ENCODE results near the gene CEP290.
"Not testable (repeated sequence)": the region's sequence is repeated elsewhere in the genome, so short reads cannot be mapped to it uniquely, and the experiment has no call there.

Gene CEP290

DNA sequence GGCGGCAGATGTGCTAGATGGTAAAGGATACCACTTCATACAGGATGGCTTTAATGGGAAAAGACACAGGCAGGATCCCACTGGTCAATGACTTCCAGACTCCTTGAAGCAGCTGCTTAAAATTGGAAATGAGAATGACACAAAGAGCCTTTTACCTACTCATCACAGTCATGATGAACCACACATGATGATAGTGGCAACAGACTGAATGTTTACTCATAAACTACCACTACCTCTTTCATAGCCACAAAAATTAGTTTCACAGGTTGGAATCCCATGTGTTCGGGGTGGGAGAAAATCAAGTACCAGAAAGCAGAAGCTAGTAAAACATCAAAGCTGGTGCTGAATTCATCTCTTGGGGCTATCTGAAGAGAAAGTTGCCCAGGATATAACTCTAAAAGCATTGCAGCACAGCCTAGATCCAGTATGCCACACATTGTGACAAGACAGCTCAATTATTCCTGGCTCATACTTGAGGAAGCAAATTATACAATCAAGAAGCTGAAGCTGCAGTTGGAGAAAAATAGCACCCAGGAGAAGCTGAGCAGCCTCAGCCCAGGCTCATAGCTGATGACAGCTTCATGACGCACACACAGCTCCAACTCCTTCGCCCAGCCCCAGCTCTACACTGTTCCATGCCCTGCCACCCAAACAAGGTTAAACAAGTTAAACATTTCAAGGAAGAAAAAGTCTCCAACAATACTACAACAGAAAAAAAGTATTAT, 83.7 kb downstream of the CEP290 start:
- no peak for DNase-seq (ENCODE audit: low read depth in 2 of 2, low spot score in 1 of 2)

DNA sequence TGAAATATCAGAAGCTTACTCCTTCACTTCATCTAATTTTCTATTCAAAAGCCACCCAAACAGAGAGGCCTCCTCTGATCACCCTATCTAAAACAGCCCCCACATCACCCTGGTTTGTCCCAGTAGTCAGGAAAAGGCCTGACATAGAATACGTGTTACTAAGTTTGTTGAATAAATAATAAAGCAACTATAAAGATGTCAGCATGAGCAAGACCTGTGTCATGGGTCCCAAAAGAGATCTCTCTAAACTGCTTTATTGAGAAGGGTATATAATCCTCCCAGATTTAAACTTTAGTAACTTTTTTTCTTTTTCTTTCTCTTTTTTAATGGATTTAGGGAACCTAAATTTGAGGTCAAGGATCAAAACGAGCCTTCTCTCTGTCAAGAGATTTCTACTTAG, 85.3 kb downstream of the CEP290 start:
- no peak for DNase-seq (ENCODE audit: low read depth in 2 of 2, low spot score in 1 of 2)

DNA sequence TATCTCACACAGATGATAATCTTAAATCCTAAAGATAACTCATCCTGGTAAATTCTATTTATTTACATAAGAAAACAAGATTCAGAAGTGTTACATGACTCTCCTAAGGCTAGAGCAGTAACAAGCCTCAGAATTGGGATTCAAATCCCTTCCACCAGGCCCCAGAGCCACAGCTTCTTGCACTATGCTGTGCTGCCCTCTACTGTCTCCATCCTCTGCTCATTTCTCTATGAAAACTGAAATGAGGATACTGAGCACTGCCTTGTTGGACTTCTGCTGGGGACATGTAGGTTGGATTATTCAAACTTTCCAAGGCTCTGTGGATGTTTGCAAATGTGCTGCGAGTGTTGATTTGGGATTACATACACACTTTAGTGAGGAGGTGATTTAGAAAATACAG, 89.2 kb downstream of the CEP290 start:
- DNase-seq (ENCODE audit: low read depth in 2 of 2, low spot score in 1 of 2): no peak

DNA sequence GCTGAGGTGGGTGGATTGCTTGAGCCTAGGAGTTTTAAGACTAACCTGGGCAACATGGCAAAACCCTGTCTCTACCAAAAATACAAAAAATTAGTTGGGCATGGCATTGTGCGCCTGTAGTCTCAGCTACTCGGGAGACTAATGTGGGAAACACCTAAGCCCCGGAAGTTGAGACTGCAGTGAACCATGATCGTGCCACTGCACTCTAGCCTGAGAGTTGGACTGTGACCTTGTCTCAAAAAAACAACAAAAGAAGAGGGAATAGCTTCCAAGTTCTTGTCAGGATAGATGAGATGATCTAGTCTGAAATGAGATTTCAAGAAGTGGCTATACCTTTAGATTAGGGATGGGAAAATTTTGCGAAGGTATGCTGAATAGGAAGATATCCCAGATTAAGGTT, 97.9 kb downstream of the CEP290 start:
- no peak for DNase-seq (ENCODE audit: low read depth in 2 of 2, low spot score in 1 of 2)

DNA sequence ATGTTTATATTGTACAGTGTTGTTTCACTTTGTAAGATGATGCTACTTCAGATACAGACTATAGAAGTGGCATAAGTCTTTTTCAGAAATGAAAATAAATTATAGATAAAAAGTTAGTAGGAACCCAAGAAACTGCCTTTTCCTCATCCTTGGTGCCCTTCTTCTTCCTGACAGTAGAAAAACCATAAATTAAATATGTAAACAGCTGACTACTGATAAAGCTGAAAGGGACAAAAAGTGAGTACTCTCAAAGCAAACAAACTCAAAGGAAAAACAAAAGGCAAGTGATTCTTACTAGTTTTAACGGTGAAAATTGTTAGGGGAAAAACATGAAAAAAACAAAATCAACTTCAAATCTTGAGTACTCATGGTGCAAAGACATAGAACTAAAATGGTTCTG, 104.1 kb downstream of the CEP290 start:
- no peak for DNase-seq (ENCODE audit: low read depth in 2 of 2, low spot score in 1 of 2)

DNA sequence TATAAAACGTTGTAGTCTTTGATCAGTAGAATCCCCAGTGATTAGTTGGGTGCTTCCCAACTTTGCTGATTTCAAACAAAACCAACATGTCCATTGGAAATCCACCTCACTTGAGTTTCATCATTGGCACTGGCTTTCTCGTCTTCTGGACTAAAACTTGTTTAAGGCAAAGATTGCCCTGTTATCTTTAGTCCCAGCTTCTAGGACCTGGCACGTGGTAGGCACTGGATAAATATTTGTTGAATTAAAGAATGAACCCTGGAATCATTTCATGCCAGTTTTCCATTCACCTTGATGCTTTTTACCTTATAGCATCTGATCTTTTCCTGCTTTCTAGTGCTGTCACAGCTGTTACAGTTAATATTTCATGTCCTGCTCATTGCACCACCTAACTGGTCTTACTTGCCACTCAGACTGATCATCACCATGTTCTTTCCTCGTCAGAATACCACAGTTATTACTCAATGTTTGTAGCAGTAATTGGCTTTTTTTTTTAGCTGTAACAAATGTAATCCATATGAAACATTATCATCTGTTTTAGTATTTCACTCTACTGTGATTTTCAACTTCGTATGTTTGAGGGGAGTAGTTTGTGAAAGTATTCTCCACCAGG, 105.4 kb downstream of the CEP290 start:
- no peak for DNase-seq (ENCODE audit: low read depth in 2 of 2, low spot score in 1 of 2)

DNA sequence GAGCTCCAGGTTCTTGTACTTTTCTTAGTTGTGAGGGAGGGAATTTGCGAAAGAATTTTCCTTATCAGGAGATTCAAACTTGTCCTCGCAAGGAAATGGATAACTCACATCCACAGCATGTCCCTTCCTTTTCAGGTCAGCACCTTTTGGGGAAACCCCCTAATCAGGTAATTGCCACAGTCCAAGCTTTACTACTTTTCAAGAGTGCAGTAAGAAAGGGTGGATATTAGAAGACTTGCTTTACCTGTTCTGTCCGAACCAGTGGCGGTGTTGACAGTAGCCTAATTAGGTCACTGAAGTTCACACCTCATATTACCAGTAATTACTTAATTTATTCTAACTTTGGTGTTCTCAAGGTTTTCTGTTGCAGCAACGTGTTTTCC, 106.0 kb downstream of the CEP290 start:
- no peak for DNase-seq (ENCODE audit: low read depth in 2 of 2, low spot score in 1 of 2)

DNA sequence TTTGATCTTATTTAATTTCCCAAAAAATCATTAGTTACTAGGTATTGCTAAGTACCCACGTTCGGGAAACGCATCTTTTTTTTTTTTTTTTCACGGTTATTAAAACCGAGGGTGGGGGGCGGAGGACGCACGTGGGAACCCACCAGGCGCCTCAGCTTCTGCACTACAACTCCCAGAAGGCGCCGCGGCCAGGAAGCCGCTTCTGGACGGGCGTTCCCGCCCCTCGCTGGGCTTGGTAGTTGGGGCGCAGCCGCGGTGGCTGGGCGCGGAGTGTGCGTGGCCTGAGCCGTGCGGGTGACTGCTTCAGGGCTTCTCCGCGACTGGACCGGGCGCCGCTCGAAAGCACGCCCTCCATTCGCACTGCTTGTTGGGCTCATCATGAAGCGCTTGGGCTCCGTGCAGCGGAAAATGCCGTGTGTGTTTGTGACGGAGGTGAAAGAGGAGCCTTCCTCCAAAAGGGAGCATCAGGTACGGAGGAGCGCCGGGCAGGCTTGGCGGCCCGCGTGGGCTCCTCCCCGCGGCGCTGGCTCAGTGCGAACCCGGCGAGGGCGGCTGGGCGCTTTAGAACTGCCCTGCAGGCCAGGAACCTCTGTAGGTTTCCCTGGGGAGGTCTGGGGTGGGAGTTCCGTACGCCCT, 106.5 kb downstream of the CEP290 start:
- DNase-seq (ENCODE audit: low read depth in 2 of 2, low spot score in 1 of 2): peak; percentile 70 to 79

DNA sequence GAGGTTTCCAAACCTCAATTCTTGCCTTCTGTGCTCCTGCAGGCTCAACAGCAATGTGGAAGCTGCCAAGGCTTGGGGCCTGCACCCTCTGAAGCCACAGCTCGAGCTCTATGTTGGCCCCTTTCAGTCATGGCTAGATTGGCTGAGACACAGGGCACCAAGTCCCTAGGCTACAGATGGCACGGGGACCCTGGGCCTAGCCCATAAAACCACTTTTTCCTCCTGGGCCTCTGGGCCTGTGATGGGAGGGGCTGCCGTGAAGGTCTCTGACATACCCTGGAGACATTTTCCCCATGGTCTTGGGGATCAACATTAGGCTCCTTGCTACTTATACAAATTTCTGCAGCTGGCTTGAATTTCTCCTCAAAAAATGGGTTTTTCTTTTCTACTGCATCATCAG, 110.7 kb downstream of the CEP290 start:
- not testable (repeated sequence) for DNase-seq (ENCODE audit: low read depth in 2 of 2, low spot score in 1 of 2)

DNA sequence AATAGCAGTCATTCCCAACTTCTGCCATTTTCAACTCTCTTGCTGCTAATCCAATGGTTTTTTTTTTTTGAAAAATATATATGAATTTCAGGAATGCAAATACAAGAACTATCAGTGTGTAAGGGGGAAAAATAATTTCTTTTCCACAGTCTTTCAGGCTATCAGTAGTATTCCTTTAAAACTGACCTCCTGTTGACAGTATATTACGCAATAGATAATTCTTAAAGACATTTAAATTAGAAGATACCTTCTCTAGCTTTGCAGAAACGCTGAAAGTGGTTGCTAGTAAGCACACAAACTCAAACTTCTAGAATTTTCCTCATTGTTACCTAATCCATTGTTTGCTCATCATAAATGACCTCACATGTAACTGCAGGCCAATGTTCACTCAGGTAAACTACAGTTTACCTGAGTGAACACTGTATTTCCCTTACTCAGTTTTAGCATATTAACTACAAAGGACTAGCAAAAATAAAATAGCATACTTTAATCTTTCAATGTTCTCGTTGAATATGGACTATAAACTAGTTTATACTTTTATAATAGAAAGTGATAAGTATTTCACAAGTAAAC, 112.7 kb downstream of the CEP290 start, which contains the start of gene C12orf50:
TSS of gene C12orf50 (minus strand) at position 309 of the 573 bp plus-strand sequence. CDS start 2,439 bp downstream, outside the sequence.
- no peak for DNase-seq (ENCODE audit: low read depth in 2 of 2, low spot score in 1 of 2)

DNA sequence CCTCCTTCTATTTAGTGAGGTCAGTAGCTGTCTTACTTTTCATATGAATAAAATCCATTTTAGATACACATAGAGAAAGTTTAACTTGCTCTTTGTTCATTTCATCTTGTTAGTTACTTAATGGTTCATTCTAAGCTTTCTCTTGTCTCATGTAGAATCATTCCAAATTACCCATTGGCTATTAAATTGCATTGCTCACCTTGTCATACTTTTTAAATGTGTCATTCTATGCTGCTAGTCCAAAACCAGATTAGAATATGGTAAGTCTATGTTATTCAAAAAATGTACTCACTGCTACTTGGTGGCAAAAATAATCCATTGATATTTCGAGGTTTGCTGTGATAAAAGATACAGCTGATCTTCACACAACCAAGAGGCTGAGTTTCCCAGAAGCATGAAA, 115.7 kb downstream of the CEP290 start:
- DNase-seq (ENCODE audit: low read depth in 2 of 2, low spot score in 1 of 2): no peak

DNA sequence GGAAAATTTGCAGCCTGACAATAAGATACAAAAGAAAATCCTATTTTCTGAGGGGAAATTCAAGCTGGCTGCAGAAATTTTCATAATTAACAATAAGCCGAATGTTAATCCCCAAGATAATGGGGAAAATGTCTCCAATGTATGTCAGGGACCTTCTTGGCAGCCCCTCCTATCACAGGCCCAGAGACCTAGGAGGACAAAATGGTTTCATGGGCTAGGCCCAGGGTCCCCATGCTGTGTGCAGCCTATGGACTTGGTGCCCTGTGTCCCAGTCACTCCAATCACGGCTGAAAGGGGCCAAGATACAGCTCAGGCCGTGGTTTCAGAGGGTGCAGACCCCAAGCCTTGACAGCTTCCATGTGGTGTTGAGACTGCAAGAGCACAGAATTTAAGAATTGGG, 123.9 kb downstream of the CEP290 start:
- DNase-seq (ENCODE audit: low read depth in 2 of 2, low spot score in 1 of 2): no peak

DNA sequence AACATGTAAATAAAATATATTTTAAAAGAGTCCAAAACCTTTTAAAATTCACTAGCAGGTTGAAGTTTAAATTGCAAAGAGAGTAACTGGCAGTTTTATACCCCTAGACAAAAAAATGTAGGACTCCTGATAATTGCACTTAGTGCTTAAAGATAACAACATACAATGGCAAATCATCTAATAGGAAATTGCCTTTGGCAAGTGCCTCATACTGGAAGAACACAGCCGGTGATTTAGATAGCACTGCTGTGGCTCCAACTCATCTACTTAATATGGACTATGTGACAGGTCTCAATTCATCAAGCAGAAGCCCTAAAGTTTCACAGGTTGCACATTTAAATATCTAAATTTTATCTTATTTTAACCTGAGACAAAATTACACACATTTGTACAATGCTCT, 126.1 kb downstream of the CEP290 start:
- no peak for DNase-seq (ENCODE audit: low read depth in 2 of 2, low spot score in 1 of 2)

DNA sequence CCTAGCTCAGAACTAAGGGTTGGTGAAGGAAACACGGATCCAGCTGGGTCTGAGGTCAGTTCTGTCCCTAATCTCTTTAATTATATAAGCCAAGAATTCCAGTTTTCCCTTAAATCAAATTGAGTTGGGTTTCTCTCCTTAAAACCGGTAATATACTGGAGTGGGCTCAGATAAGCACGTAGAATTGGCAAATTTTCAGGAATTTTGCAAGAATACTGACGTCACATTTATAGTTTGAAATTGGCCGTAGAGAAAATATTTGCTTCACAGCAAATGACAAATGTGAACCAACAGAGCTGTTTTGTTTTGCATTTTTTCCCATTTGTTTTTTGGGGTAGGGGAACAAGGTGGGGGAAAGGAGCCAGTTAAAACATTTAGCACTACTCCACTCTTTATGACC, 130.1 kb downstream of the CEP290 start:
- DNase-seq (ENCODE audit: low read depth in 2 of 2, low spot score in 1 of 2): no peak

DNA sequence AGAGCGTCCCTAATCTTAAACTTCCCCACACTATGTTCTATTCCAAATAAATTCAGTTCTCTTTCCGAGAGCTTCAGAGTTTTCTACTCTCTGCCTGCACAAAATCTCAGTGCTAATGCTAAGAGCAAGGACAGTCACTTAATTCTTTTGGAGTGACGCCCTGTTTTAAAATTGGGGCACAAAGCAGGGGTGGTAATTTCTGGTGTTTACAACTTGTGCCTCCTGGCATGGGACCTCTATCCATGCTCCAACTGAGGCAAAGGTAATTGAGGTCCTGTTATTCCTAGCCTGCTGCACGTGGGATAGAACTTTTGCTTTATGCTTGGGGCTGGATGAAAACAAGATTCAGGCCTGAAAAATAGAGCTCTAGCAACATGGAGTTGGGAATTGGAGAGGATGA, 135.5 kb downstream of the CEP290 start:
- no peak for DNase-seq (ENCODE audit: low read depth in 2 of 2, low spot score in 1 of 2)

DNA sequence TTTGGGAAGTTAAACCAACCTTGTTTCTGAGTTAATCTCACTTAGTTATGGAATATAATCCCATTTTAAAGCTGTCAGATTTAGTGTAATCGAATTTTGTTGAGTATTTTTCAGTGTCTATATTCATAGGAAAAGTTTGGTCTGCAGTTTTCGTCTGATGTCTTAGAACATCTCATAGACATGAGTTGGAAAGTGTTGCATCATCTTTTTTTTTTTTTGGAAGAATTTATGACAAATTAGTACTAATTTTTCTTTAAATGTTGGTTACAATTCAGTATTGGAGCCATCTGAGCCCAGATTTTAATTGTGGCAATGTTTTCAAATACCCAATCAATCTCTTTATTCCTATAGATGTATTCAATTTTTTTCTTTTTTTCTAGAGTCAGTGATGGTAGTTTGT, 140.6 kb downstream of the CEP290 start:
- DNase-seq (ENCODE audit: low read depth in 2 of 2, low spot score in 1 of 2): no peak
